K562 treated with DMSO at 1 percent for 48 hours (cell line): ENCODE measurements around the gene FAS. TPM values are rescaled to one million over a fixed set of nuclear protein-coding genes. Genes with fewer than 3 reads are reported as not detected.

Experiments
- total RNA-seq: library from RNA; unstranded; fragments of 300-600 nt; gene quantifications from 2 replicates; pipeline ENCODE4 v1.2.3, GENCODE V29; 2022; ENCODE audit warnings: low replicate concordance; ENCODE audit errors: extremely low read depth

Gene FAS
- not detected in 2 replicates for total RNA-seq

GRCh38 chr10:88990384-88991160 is at the start of gene FAS:
Gene FAS, plus strand, starts transcription at chr10:88990798. Its CDS starts 79 bp downstream, at chr10:88990877.

GRCh38 chr10:88952647-88953111 is 37.9 kb upstream of the FAS start, which contains the start of gene ACTA2:
Gene ACTA2, minus strand, starts transcription at chr10:88952773. Its CDS starts 3,843 bp downstream, at chr10:88948930.

Other genes with a start within 250 kb of the FAS start
- not detected in 2 replicates for gene LIPN, start 230.8 kb upstream of the FAS start, total RNA-seq
- gene LIPM, start 188.1 kb upstream of the FAS start, total RNA-seq: not detected in 2 replicates
- gene ANKRD22, start 139.0 kb upstream of the FAS start, total RNA-seq: not detected in 2 replicates
- not detected in 2 replicates for gene STAMBPL1, start 110.6 kb upstream of the FAS start, total RNA-seq
- not detected in 2 replicates for gene ACTA2, start 38.0 kb upstream of the FAS start, total RNA-seq
- gene CH25H, start 216.5 kb downstream of the FAS start, total RNA-seq: not detected in 2 replicates